ENCODE results near the gene TXNDC5.

DNA sequence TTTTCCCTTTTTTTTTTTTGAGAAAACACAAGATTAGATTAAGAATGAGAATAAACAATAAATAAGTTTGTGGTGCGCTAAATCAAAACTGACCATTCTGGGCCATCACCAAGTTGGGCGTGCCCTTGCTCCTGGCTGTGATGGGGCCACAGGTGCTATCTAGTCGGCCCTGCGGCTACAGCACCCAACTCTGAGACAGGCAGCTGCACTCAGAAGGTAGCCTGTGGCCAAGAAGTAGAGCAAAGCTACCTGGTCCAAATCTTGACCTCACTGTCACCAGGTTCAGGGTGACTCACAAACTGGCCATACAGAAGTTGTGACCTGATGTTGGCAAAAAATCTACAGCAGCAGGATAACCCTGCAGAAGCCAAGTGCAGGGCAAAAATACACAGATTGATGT, 3.4 kb downstream of the TXNDC5 start:
- TF ChIP-seq CTCF (IDR thresholded peaks at IDR 0.05 in 8 of 11, conservative IDR thresholded peaks at IDR 0.05 in 3 of 11) (no peak), POLR2A (IDR thresholded peaks at IDR 0.05) (no peak), POLR2AphosphoS5 (IDR thresholded peaks at IDR 0.05) (peak in 1 of 3 donors; percentile 44)

Measured in spleen (tissue), 7 donors.